ENCODE data around the gene FANCE.

FANCE gene

DNA sequence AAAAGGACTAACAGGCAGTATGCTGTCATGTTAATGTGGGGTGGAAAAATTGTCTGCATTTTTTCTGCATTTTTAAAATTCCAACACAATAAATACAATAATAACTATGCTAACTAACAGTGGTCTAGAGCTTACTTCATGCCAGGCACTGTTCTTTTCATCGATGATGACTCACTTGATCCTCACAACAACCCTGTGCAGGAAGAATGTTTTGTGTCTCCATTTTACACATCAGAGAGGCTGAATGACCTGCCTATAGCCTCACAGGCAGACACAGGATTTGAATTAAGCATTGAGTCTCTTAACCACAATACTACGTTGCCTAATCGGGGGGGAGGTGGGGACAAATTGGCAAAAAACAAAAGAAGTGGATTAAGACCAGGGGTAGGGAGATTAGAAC, 26.9 kb upstream of the FANCE start:
- Histone ChIP-seq H3K27me3 (ENCODE audit: insufficient read depth, poor library complexity, severe bottlenecking) (no peaks in the 10 kb centered on the region), H3K36me3 (ENCODE audit: low read depth) (peaks cover 54% of the 10 kb centered on the region), H3K4me3 (ENCODE audit: severe bottlenecking) (no peak overlapping the region), H3K9me3 (ENCODE audit: severe bottlenecking) (peaks cover 10% of the 10 kb centered on the region), H3K27ac (ENCODE audit: poor library complexity, severe bottlenecking) (peak overlapping the region; percentile 69), H3K4me1 (ENCODE audit: insufficient read depth, poor library complexity, severe bottlenecking) (peaks cover 3% of the 10 kb centered on the region)
- ATAC-seq (ENCODE audit: low read depth) (peak; percentile 81), DNase-seq (ENCODE audit: low spot score) (no peak)
- TF ChIP-seq, protein P1, sequence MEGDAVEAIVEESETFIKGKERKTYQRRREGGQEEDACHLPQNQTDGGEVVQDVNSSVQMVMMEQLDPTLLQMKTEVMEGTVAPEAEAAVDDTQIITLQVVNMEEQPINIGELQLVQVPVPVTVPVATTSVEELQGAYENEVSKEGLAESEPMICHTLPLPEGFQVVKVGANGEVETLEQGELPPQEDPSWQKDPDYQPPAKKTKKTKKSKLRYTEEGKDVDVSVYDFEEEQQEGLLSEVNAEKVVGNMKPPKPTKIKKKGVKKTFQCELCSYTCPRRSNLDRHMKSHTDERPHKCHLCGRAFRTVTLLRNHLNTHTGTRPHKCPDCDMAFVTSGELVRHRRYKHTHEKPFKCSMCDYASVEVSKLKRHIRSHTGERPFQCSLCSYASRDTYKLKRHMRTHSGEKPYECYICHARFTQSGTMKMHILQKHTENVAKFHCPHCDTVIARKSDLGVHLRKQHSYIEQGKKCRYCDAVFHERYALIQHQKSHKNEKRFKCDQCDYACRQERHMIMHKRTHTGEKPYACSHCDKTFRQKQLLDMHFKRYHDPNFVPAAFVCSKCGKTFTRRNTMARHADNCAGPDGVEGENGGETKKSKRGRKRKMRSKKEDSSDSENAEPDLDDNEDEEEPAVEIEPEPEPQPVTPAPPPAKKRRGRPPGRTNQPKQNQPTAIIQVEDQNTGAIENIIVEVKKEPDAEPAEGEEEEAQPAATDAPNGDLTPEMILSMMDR (IDR thresholded peaks at IDR 0.05; ENCODE audit: poor library complexity, severe bottlenecking) = no peak

GRCh38 chr6:35426074-35426473, 26.1 kb upstream of the FANCE start:
- H3K4me1 ChIP-seq (ENCODE audit: insufficient read depth, poor library complexity, severe bottlenecking) = peaks cover 3% of the 10 kb centered on the region
- no peak for DNase-seq (ENCODE audit: low spot score)
- peaks cover 10% of the 10 kb centered on the region for H3K9me3 ChIP-seq (ENCODE audit: severe bottlenecking)
- peaks cover 51% of the 10 kb centered on the region for H3K36me3 ChIP-seq (ENCODE audit: low read depth)
- no peak for ATAC-seq (ENCODE audit: low read depth)
- H3K27me3 ChIP-seq (ENCODE audit: insufficient read depth, poor library complexity, severe bottlenecking) = no peaks in the 10 kb centered on the region
- H3K27ac ChIP-seq (ENCODE audit: poor library complexity, severe bottlenecking) = peak overlapping the region; percentile 69
- no peak overlapping the region for H3K4me3 ChIP-seq (ENCODE audit: severe bottlenecking)
- TF ChIP-seq, protein P1 (IDR thresholded peaks at IDR 0.05; ENCODE audit: poor library complexity, severe bottlenecking) = no peak

DNA sequence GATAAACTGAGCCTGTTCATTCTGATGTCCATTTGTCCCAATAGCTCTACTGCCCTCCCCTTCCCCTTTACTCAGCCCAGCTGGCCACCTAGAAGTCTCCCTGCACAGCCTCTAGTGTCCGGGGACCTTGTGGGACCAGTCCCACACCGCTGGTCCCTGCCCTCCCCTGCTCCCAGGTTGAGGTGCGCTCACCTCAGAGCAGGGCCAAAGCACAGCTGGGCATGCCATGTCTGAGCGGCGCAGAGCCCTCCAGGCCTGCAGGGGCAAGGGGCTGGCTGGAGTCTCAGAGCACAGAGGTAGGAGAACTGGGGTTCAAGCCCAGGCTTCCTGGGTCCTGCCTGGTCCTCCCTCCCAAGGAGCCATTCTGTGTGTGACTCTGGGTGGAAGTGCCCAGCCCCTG, 24.7 kb upstream of the FANCE start:
- Histone ChIP-seq H3K9me3 (ENCODE audit: severe bottlenecking) (peaks cover 10% of the 10 kb centered on the region), H3K27ac (ENCODE audit: poor library complexity, severe bottlenecking) (peak overlapping the region; percentile 69), H3K27me3 (ENCODE audit: insufficient read depth, poor library complexity, severe bottlenecking) (no peaks in the 10 kb centered on the region), H3K4me3 (ENCODE audit: severe bottlenecking) (no peak overlapping the region), H3K36me3 (ENCODE audit: low read depth) (peaks cover 39% of the 10 kb centered on the region), H3K4me1 (ENCODE audit: insufficient read depth, poor library complexity, severe bottlenecking) (peaks cover 3% of the 10 kb centered on the region)
- ATAC-seq (ENCODE audit: low read depth) (no peak), DNase-seq (ENCODE audit: low spot score) (no peak)
- TF ChIP-seq, protein P1 (IDR thresholded peaks at IDR 0.05; ENCODE audit: poor library complexity, severe bottlenecking) = no peak

DNA sequence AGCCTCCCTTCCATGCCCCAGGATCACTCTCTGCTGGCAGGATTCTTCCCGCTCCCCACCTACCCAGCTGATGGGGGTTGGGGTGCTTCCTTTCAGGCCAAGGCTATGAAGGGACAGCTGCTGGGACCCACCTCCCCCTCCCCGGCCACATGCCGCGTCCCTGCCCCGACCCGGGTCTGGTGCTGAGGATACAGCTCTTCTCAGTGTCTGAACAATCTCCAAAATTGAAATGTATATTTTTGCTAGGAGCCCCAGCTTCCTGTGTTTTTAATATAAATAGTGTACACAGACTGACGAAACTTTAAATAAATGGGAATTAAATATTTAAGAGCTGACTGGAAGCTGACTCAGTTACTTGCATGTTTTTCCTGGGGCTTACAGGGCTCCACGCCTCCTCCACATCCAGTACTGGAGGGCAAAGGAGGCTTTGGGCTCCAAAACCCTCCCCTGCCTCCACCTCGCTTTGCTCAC, 24.3 kb upstream of the FANCE start:
- TF ChIP-seq, protein P1 (IDR thresholded peaks at IDR 0.05; ENCODE audit: poor library complexity, severe bottlenecking) = no peak
- peak overlapping the region; percentile 69 for H3K27ac ChIP-seq (ENCODE audit: poor library complexity, severe bottlenecking)
- no peak overlapping the region for H3K4me3 ChIP-seq (ENCODE audit: severe bottlenecking)
- no peak for DNase-seq (ENCODE audit: low spot score)
- peaks cover 10% of the 10 kb centered on the region for H3K9me3 ChIP-seq (ENCODE audit: severe bottlenecking)
- H3K36me3 ChIP-seq (ENCODE audit: low read depth) = peaks cover 37% of the 10 kb centered on the region
- H3K4me1 ChIP-seq (ENCODE audit: insufficient read depth, poor library complexity, severe bottlenecking) = peaks cover 3% of the 10 kb centered on the region
- peak; percentile 28; the same call in 2 of the 3 replicates for ATAC-seq (ENCODE audit: low read depth)
- no peaks in the 10 kb centered on the region for H3K27me3 ChIP-seq (ENCODE audit: insufficient read depth, poor library complexity, severe bottlenecking)

DNA sequence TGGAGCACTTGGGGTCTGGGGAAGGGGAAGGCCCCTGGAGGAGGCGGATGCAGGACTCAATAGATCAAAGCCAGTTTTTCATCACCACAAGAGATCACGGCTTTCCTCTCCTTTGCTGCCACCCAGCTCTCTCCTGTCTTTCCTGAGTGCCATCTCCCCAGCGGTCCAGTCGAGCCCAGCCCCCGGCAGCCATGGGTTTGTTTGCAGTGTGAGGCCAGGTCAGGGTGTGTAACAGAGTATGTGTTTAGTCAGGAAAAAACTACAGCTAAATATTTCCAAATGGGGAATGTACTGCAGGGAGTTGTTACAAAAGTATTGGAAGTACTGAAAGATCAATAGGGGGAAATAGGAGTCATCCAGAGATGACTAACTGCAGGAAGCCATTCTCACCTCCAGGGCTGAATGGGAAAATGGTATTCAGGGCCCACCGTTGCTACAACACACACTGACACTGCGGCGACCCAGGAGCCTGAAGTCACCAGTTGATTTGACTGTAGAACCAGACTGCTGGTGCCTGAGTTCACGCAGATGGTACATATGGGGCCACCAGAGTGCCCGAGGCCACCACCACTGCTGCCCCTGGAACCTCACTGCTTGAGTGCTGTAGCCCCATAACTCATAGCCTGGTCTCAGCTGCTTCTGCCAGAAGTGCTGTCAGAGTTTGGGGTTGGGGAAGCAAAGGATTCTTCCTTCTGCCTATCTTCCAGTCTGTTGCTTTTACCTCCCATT, 23.6 kb upstream of the FANCE start:
- no peak for DNase-seq (ENCODE audit: low spot score)
- Histone ChIP-seq H3K9me3 (ENCODE audit: severe bottlenecking) (peaks cover 10% of the 10 kb centered on the region), H3K4me3 (ENCODE audit: severe bottlenecking) (no peak overlapping the region), H3K36me3 (ENCODE audit: low read depth) (peaks cover 37% of the 10 kb centered on the region), H3K27ac (ENCODE audit: poor library complexity, severe bottlenecking) (no peak overlapping the region), H3K4me1 (ENCODE audit: insufficient read depth, poor library complexity, severe bottlenecking) (peaks cover 3% of the 10 kb centered on the region), H3K27me3 (ENCODE audit: insufficient read depth, poor library complexity, severe bottlenecking) (no peaks in the 10 kb centered on the region)
- TF ChIP-seq, protein P1 (IDR thresholded peaks at IDR 0.05; ENCODE audit: poor library complexity, severe bottlenecking) = no peak
- no peak for ATAC-seq (ENCODE audit: low read depth)
